ENCODE measurements around the gene SLC35E3. TPM values are rescaled to one million over a fixed set of nuclear protein-coding genes. Genes with fewer than 3 reads are reported as not detected.

The SLC35E3 gene
- total RNA-seq, 1 experiment from 2014 or later, result 4.9 TPM

GRCh38 chr12:68761901-68762630 lies 16.1 kb downstream of the SLC35E3 start (continued):
- no peak for TF ChIP-seq CTCF (IDR thresholded peaks at IDR 0.05 in 2 of 3, conservative IDR thresholded peaks at IDR 0.05 in 1 of 3; ENCODE audit: borderline replicate concordance in 1 of 3, insufficient read depth in 1 of 3, low read depth in 2 of 3, low read length in 2 of 3)
- no peak for TF ChIP-seq EZH2 (IDR thresholded peaks at IDR 0.05)
- TF ChIP-seq SRF (IDR thresholded peaks at IDR 0.05; ENCODE audit: low read depth), result no peak
- no peak for TF ChIP-seq ZNF274 (IDR thresholded peaks at IDR 0.05; ENCODE audit: low read depth, low read length)
- no peak for TF ChIP-seq CEBPB (IDR thresholded peaks at IDR 0.05; ENCODE audit: low read depth)
- TF ChIP-seq ELF1 (IDR thresholded peaks at IDR 0.05; ENCODE audit: borderline replicate concordance, low read depth), result no peak

- BruUV-seq (replicated peaks), result no TSS peak
- H3K4me1 ChIP-seq (ENCODE audit: control insufficient read depth in 1 of 2, insufficient read depth in 2 of 2, low read length in 2 of 2), result no peaks in the 10 kb centered on the region
- no peak overlapping the region for H3K27ac ChIP-seq (ENCODE audit: low read depth, low read length)
- no peaks in the 10 kb centered on the region for H3K9me3 ChIP-seq (ENCODE audit: control insufficient read depth in 1 of 2, insufficient read depth in 1 of 2, low read depth in 1 of 2, low read length in 2 of 2)
- peaks cover 3% of the 10 kb centered on the region in 2 experiments; a peak in 2 of 4 replicates for H3K36me3 ChIP-seq (ENCODE audit: control insufficient read depth in 1 of 2, insufficient read depth in 2 of 2, low read length in 2 of 2)
- intact Hi-C loops (cut with micrococcal nuclease), result no loop called here
- ATAC-seq, result no peak
- H3K4me3 ChIP-seq (replicated peaks in 1 of 2; ENCODE audit: low read depth in 1 of 2, low read length in 2 of 2), result no peak overlapping the region
- POLR2A ChIA-PET, result no interaction called here
- CTCF ChIA-PET, result no interaction called here
- H3K9ac ChIP-seq (ENCODE audit: low read length), result no peak overlapping the region
- H4K20me1 ChIP-seq (ENCODE audit: insufficient read depth), result no peaks in the 10 kb centered on the region
- no peak overlapping the region for H2AFZ ChIP-seq (ENCODE audit: low read depth, low read length, poor library complexity, severe bottlenecking)
- H3K4me2 ChIP-seq (ENCODE audit: low read length), result no peak overlapping the region
- no peaks in the 10 kb centered on the region for H3K9me2 ChIP-seq (ENCODE audit: insufficient read depth)
- RAD21 ChIA-PET (ENCODE audit: low non-redundant PET in 1 of 2, low total read pairs in 2 of 2, uncharacterized antibody in 2 of 2, unreplicated experiment in 2 of 2), result no interaction called here
- DNase-seq (ENCODE audit: low read depth, low spot score), result no peak
- no peaks in the 10 kb centered on the region for H3K79me2 ChIP-seq (ENCODE audit: insufficient read depth, low read length)
- H3K27me3 ChIP-seq (ENCODE audit: insufficient read depth, low read length), result no peaks in the 10 kb centered on the region
- no peak for TF ChIP-seq YY1 (IDR thresholded peaks at IDR 0.05; ENCODE audit: extremely low read depth, insufficient replicate concordance, low read depth, low read length)
- no peak for TF ChIP-seq CTCF (IDR thresholded peaks at IDR 0.05 in 2 of 3, conservative IDR thresholded peaks at IDR 0.05 in 1 of 3; ENCODE audit: borderline replicate concordance in 1 of 3, insufficient read depth in 1 of 3, low read depth in 2 of 3, low read length in 2 of 3)
- no peak for TF ChIP-seq EGR1 (IDR thresholded peaks at IDR 0.05; ENCODE audit: low read depth)
- TF ChIP-seq ATF3 (IDR thresholded peaks at IDR 0.05), result no peak
- TF ChIP-seq CEBPB (IDR thresholded peaks at IDR 0.05; ENCODE audit: low read depth), result no peak
- no peak for TF ChIP-seq POLR2AphosphoS5 (IDR thresholded peaks at IDR 0.05; ENCODE audit: low read depth, low read length)
- TF ChIP-seq EZH2phosphoT487 (IDR thresholded peaks at IDR 0.05; ENCODE audit: borderline replicate concordance), result no peak
- TF ChIP-seq POLR2A (IDR thresholded peaks at IDR 0.05; ENCODE audit: borderline replicate concordance, extremely low read depth, insufficient read depth, insufficient read length), result no peak
- TF ChIP-seq TCF7L2 (IDR thresholded peaks at IDR 0.05; ENCODE audit: borderline replicate concordance, extremely low read depth, insufficient read depth, insufficient read length), result no peak
- no peak for TF ChIP-seq JUND (IDR thresholded peaks at IDR 0.05)
- TF ChIP-seq ZBTB33 (IDR thresholded peaks at IDR 0.05; ENCODE audit: extremely low read depth, insufficient replicate concordance, low read length), result no peak
These were observed 16.7 kb downstream of the SLC35E3 start for GRCh38 chr12:68762691-68763090.

Measured in HCT116 (cell line).